Right lung (tissue), 10 donors: ENCODE results near the gene FAM180B. TPM values are rescaled to one million over a fixed set of nuclear protein-coding genes. Genes with fewer than 3 reads are reported as not detected.
A peak's percentile ranks its signal among the peaks of the same experiment; 100 is the strongest.
"Not testable (repeated sequence)": the region's sequence is repeated elsewhere in the genome, so short reads cannot be mapped to it uniquely, and the experiment has no call there.

Experiments used
- DNase-seq, 2 donors: peaks; one replicate each; pipeline ENCODE4 v3.0.0-alpha.2; 2013
- long read RNA-seq, 8 donors: transcript quantifications; one replicate each; lab custom pipeline, GENCODE V29; 2026
- polyA plus RNA-seq, 5 donors: library from polyadenylated mRNA; unstranded; fragments of 120-200 nt; gene quantifications; one replicate each; pipeline versions ENCODE4 v1.2.1 to v1.2.3, GENCODE V29; 2013; ENCODE audit warnings: inconsistent platforms in 1 of 5, low replicate concordance in 1 of 5; ENCODE audit not compliant: insufficient read length in 5 of 5, insufficient read depth in 1 of 5

FAM180B gene
- polyA plus RNA-seq, result under 1 TPM; 0.08 to 0.30 (median 0.24) TPM
- long read RNA-seq, donor 1, result 0 reads
- long read RNA-seq, donor 2, result 0 reads
- long read RNA-seq, donor 3, result 0 reads
- long read RNA-seq, donor 4, result 0 reads
- long read RNA-seq, donor 5, result 0 reads
- long read RNA-seq, donor 6, result 0 reads
- long read RNA-seq, donor 7, result 0 reads
- long read RNA-seq, donor 8, result 0 reads

DNA sequence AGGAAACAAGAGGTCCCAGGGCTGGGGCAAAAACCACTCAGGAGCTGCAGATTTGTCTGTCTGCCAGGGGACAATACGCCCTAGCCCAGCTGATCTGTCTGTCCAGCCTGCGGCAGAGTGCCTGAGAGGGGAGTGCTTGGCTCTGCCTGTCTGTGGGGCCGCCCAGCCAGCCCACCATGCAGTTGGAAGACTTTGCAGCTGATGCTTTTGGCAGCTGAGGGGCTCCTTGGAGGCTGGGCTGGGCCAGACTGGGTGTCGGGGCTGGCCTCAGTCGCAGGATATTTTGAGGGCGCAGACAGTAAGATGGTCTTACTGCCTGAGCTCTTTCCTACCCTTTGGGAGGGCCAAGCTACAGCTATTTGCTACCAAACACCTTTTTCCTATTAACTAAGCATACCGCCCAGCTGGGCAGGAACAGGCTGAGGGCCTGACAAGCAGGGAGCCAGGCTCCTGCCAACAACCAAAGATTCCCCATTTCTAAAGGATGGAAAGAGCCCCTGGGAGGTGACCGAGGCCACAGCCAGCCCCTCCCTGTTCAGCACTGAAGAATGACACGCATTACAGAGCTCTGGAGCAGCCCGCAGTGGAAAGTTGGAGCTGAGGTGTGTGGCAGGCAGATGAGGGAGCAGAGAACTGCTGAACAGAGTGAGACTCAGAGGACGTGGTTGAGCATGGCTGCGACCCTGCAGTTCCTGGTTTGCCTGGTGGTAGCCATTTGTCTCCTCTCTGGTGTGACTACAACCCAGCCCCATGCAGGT, at the start of gene FAM180B:
Gene FAM180B (plus strand): TSS at position 581 of the 758 bp plus-strand sequence. CDS start 91 bp downstream, at position 672.
- no peak for DNase-seq

- DNase-seq, result peak; percentile 35 to 65
Observed at GRCh38 chr11:47536915-47537314, 49.6 kb upstream of the FAM180B start.

GRCh38 chr11:47538741-47539565, 47.5 kb upstream of the FAM180B start:
- DNase-seq, result peak; percentile 55 to 61

DNA sequence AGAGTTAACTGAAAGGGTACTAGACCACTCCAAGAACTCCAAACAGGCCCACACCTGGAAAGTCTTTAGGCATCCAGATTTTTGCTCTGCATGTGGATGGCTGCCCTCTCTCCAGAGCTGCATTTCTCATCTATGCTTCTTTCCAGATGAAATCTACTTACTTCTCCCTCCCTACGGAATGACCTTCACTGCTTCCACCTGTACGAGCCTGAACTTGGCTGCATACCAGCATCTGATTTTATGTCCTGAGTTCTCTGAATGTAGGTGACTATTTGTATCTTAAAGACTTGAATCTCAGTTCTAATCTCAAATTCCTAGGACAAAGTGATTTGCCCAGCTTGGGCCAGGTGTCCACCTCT, 46.8 kb upstream of the FAM180B start:
- no peak for DNase-seq

GRCh38 chr11:47541070-47541469, 45.4 kb upstream of the FAM180B start:
- no peak for DNase-seq

GRCh38 chr11:47545298-47545697, 41.2 kb upstream of the FAM180B start:
- DNase-seq, result no peak

GRCh38 chr11:47546274-47546673, 40.2 kb upstream of the FAM180B start:
- not testable (repeated sequence) for DNase-seq

DNA sequence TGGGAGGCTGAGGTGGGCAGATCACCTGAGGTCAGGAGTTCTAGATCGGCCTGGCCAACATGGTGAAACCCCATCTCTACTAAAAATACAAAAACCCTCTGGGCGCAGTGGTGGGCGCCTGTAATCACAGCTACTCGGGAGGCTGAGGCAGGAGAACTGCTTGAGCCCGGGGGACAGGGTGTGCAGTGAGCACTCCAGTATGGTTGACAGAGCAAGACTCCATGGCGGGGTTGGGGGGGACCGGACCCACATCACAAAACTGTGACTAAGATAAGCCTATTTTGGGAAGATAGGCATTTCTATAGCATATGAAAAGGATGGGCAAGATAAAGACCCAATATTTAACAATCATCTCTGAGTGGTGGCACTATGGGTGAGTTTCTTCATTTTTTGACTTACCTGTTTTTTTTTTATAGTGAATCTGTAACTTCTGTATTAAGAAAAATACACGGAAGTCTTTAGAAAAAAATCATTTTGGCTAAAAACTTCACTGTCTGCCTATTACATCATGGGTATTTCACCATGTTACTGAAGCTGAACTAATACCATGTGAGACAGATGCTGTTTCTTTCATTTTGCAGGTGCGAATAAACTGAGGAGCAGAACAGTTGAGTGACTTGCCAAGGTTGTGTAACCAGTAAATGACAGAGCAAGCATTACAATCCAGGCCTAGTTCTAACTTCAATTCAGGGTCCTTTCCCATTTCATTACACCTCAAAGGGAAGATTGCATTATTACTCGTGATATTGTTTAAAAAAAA, 36.0 kb upstream of the FAM180B start:
- DNase-seq, result no peak

GRCh38 chr11:47551086-47551485, 35.4 kb upstream of the FAM180B start:
- DNase-seq, result no peak

DNA sequence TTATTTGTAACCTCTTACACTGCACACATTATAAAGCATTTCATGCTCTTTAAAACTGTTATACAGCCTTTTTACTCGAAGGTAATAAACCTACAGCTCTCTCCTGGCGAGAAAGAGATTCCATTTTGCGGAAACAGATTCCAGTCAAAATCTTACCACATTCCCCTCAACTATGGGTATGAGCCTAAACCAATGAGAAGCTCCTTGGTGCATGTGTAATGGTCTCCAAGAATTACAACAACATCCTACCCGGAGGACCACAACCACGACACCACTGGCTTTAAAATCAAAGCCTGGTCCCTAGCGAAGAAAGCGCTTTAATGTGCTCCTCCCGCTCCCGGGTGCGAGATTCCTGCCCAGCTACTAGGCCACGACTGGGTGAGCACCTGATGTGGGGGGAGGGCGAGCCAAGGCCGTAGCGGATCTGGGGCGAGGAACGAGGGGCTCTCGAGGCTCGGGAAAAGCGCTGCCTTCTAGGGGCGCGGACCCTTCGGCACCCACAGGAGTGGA, 34.4 kb upstream of the FAM180B start:
- peak in 1 of 2 donors; percentile 22 for DNase-seq

DNA sequence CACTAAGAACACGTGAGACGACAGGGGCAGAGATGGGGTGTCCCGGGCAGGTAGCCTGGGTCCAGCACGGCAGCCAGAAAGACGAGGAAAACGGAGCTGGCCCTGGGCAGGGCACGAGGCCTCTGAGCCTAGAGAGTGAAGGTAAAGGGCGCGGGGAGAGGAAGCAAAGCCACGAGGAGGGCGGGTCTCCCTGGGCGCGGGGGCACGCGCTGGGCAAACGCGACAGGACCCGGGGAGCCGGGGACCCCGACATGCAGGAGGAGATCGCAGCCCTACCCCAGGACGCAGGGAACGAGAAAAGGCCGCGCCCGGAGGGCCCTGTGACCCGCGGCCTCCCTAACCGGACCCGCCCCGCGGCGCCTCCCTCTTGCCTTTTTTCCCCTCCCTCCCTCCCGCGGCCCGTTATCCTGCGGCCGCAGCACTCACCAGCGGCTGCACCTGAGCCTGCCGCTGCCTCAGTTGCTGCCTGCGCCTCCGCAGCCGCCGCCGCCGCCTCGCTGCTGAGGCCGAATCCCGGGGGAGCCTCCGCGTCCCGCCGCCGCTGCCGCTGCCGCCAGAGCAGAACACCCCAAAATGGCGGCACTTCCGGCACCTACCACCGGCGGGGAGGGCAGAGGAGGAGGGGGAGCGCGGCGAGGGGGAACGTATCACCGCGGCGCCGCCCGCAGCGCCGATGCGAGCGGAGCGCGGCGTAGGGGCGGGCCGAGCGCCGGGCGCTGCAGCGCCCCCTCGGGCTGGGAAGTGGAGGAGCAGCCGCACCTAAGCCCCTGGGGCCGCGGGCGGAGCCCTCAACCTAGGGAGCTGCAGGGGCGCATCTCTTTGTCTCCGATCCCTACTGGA, 33.7 kb upstream of the FAM180B start, which contains the start of gene CELF1:
Gene CELF1 (minus strand): TSS at position 567 of the 840 bp plus-strand sequence. CDS start 53,609 bp downstream, outside the sequence.
- DNase-seq, result peak; percentile 85 to 89

DNA sequence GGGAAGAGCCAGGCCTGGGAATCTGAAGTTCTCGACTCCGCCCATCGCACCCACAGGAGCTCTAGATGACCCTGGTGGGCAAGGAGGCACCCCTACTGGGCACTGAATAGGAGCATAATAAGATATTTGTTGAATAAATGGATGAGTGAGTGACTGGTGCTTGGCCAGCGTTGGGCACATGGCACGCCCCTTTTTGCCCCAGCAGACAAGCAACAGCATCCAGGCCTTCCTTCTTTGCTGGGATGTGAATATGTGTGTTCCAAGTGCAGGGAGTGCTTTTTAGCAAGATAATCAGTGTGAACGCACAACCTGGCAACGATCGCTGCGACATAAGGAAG, 33.1 kb upstream of the FAM180B start:
- DNase-seq, result peak in 1 of 2 donors; percentile 45

DNA sequence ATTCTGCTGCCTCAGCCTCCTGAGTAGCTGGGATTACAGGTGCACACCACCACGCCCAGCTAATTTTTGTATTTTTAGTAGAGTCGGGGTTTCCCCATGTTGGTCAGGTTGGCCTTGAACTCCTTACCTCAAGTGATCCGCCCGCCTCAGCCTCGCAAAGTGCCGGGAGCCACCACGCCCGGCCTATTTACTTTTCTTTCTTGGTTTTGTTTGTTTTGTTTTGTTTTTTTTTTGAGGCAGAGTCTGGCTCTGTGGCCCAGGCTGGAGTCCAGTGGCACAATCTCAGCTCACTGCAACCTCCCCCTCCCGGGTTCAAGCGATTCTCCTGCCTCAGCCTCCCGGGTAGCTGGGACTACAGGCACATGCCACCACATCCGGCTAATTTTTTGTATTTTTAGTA, 29.5 kb upstream of the FAM180B start:
- DNase-seq, result not testable (repeated sequence)

GRCh38 chr11:47558695-47559094, 27.8 kb upstream of the FAM180B start:
- DNase-seq, result no peak

DNA sequence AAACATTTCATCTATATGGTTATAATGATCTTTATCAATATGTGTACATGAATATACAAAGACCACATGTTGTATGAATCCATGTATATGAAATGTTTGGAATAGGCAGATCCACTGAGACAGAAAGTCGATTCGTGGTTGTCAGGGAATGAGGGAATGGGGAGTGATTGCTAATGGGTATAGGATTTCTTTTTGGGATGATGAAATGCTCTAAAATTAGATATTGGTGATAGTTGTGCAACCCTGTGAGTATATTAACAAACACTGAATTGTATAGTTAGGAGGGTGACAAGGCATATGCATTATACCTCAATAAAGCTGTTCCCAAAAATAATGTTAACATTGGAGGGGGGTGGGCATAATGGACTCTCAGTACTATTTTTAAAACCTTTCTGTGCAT, 26.1 kb upstream of the FAM180B start:
- DNase-seq, result no peak

DNA sequence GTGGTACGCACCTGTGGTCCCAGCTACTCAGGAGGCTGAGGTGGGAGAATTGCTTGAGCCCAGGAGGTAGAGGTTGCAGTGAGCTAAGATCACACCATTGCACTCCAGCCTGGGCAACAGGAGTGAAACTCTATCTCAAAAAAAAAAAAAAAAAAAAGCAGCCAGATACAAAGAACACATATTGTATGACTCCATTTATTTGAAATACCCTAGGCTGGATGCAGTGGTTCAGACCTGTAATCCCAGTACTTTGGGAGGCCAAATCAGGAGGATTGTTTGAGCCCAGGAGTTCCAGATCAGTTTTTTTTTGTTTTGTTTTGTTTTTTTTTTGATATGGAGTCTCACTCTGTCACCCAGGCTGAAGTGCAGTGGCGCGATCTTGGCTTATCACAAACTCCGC, 24.1 kb upstream of the FAM180B start:
- not testable (repeated sequence) for DNase-seq

GRCh38 chr11:47564366-47564765, 22.1 kb upstream of the FAM180B start:
- DNase-seq, result not testable (repeated sequence)

DNA sequence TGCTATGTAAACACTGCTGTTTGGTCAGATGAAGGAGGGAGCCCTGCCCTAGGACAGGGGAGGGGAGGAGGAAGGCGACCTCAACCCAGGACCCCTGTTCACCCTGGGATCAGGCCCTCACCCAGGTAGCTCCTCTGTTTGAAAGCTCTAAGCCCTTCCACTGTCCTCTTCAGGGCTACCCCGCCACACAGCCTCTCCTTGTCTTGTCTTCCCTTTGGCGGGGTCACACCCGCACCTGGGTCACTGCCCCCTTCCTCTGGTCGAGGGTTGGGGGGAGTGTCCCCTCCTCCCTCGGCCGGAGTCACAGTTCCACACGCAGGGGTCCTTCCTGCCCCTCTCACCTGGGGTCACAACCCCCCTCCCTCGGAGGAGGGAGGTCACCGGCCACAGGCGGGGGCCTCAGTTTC, 21.5 kb upstream of the FAM180B start:
- no peak for DNase-seq

- peak; percentile 61 to 67 for DNase-seq
Observed at GRCh38 chr11:47565340-47566148, 20.9 kb upstream of the FAM180B start, which contains the start of gene PTPMT1. Gene PTPMT1 (plus strand): TSS chr11:47565599. CDS start chr11:47565623, 24 bp downstream.
